Small intestine (tissue), 7 donors: ENCODE measurements around the gene LCE4A. TPM values are rescaled to one million over a fixed set of nuclear protein-coding genes. Genes with fewer than 3 reads are reported as not detected.

ENCODE experiments used
- DNase-seq, 2 donors: peaks; one replicate each; pipeline versions ENCODE4 v3.0.0 to v3.0.0-alpha.2; 2013
- FAIRE-seq: peaks from 2 replicates; lab custom pipeline; 2012; peaks lifted over from hg19 to GRCh38; lab: Jason Lieb, UNC
- H3K27ac ChIP-seq, 3 donors: one replicate each; pipeline ENCODE4 v1.5.1; 2013; ENCODE audit warnings: low read length in 2 of 3, mild to moderate bottlenecking in 2 of 3, control low read depth in 1 of 3, inconsistent platforms in 1 of 3, low read depth in 1 of 3, moderate library complexity in 1 of 3
- H3K27me3 ChIP-seq, 3 donors: one replicate each; pipeline ENCODE4 v1.6.1; 2013; ENCODE audit warnings: low read length in 3 of 3, inconsistent platforms in 1 of 3; ENCODE audit not compliant: control insufficient read depth in 3 of 3, insufficient read depth in 3 of 3
- H3K36me3 ChIP-seq, 3 donors: one replicate each; pipeline ENCODE4 v1.6.1; 2013; ENCODE audit warnings: low read length in 3 of 3, inconsistent platforms in 1 of 3, low read depth in 1 of 3, mild to moderate bottlenecking in 1 of 3, moderate library complexity in 1 of 3; ENCODE audit not compliant: control insufficient read depth in 3 of 3, insufficient read depth in 2 of 3
- H3K4me1 ChIP-seq, 3 donors: one replicate each; pipeline ENCODE4 v1.6.1; 2013; ENCODE audit warnings: low read length in 2 of 3, inconsistent platforms in 1 of 3, low read depth in 1 of 3, mild to moderate bottlenecking in 1 of 3, moderate library complexity in 1 of 3; ENCODE audit not compliant: control insufficient read depth in 3 of 3, insufficient read depth in 2 of 3
- H3K4me3 ChIP-seq, 3 donors: one replicate each; pipeline ENCODE4 v1.5.1; 2013; ENCODE audit warnings: low read length in 3 of 3, control low read depth in 1 of 3, inconsistent platforms in 1 of 3, low read depth in 1 of 3, mild to moderate bottlenecking in 1 of 3, moderate library complexity in 1 of 3
- H3K9me3 ChIP-seq, 2 donors: one replicate each; pipeline ENCODE4 v1.6.1; 2013; ENCODE audit warnings: low read depth in 1 of 2, low read length in 1 of 2; ENCODE audit not compliant: control insufficient read depth in 2 of 2, insufficient read depth in 1 of 2
- WGBS, 3 donors: extraction: QIAGEN DNeasy Blood & Tissue Kit; methylation state at CpG; one replicate each; pipeline ENCODE4 v1.1.7; 2013; 5-methylcytosine and 5-hydroxymethylcytosine counted together
- polyA plus RNA-seq, 4 donors: library from polyadenylated mRNA; stranded (reverse) in 3 of 4; unstranded in 1 of 4; fragments of 200-250 nt in 3 of 4; fragments of 120-200 nt in 1 of 4; gene quantifications; one replicate each; pipeline versions ENCODE4 v1.2.1 to v1.2.3, GENCODE V29; 2013
- donor health status: healthy with polysubstance abuse.
- donor health status: control.
- donor health status: control.
- donor health status: Bipolar disorder and iron deficiency.
- donor health status: healthy.

Gene LCE4A
- polyA plus RNA-seq, 4 donors = not detected

DNA sequence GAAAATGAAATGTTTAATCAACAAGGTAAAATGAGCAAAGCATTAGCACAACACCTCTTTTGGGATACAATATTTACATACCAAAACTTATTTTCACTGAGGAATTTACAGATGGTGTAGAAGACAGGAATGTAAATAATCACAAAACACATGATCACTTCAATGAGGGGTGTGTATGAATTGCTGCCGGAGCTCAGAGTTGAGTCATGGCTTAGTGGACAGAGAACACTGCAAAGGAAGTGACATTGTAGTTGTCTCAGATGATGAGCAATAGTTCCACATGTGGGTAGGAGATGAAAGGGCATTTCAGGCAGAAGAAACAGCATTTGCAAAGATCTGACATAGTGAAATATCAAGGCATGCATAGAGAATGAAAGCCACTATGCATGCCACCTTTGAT lies 44.3 kb downstream of the LCE4A start:
- Histone ChIP-seq H3K27me3 (peaks cover 0 to 3% (median 0%) of the 10 kb centered on the region in 3 donors), H3K36me3 (no peaks in the 10 kb centered on the region), H3K4me1 (no peaks in the 10 kb centered on the region), H3K9me3 (no peaks in the 10 kb centered on the region), H3K27ac (no peak overlapping the region), H3K4me3 (no peak overlapping the region)
- DNase-seq (no peak), FAIRE-seq (no peak)
- 6 to 27% (median 13%) methylated on average over 1 of the region's 1 CpG for WGBS, 3 donors

DNA sequence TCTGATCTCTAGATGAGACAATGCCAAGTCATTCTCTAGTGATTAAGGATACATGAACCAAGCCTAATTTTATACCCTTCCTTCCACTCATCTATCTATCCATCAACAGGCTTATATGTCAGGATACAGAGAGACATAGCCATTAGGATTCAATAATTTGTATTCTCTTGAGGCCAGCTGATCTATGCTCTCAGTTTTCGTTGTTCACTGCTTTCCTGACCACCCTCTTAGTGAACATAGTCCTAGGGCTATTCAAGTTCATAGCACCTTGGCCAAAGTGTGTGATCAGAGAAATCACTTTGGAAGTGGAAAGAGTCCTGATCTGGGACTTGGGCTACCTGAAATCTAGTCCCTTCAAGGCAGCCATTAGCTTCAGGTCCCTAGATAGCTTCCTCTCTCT lies 45.6 kb downstream of the LCE4A start:
- H3K9me3 ChIP-seq = no peaks in the 10 kb centered on the region
- H3K27me3 ChIP-seq = peaks cover 0 to 3% (median 0%) of the 10 kb centered on the region in 3 donors
- FAIRE-seq (no peak), DNase-seq (no peak)
- H3K27ac ChIP-seq = no peak overlapping the region
- H3K36me3 ChIP-seq = no peaks in the 10 kb centered on the region
- 4 to 34% (median 11%) methylated on average over 1 of the region's 1 CpG for WGBS, 3 donors
- H3K4me1 ChIP-seq = no peaks in the 10 kb centered on the region
- H3K4me3 ChIP-seq = no peak overlapping the region

DNA sequence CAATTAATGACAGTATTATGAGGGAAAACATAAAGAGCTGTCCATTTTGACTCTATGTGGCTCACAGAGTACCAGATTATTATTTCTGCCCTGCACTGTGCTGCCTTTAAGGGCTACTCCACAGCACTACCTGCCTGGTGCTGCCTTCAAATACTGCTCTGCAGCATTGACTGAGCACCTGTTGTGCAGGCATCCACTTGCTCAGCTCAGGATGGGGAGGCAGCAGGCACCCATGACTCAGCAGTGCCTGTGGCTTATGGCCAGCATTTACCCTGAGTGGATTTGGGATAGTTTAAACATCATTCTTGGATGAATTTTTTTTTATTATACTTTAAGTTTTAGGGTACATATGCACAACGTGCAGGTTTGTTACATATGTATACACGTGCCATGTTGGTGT lies 48.9 kb downstream of the LCE4A start:
- FAIRE-seq (no peak), DNase-seq (no peak)
- H3K27me3 ChIP-seq = peaks cover 0 to 3% (median 0%) of the 10 kb centered on the region in 3 donors
- no peak overlapping the region for H3K4me3 ChIP-seq
- no peaks in the 10 kb centered on the region for H3K9me3 ChIP-seq
- WGBS, 3 donors = 40 to 73% (median 70%) methylated on average over 1 to 2 of the region's 2 CpGs
- no peaks in the 10 kb centered on the region for H3K36me3 ChIP-seq
- H3K4me1 ChIP-seq = no peaks in the 10 kb centered on the region
- no peak overlapping the region for H3K27ac ChIP-seq

DNA sequence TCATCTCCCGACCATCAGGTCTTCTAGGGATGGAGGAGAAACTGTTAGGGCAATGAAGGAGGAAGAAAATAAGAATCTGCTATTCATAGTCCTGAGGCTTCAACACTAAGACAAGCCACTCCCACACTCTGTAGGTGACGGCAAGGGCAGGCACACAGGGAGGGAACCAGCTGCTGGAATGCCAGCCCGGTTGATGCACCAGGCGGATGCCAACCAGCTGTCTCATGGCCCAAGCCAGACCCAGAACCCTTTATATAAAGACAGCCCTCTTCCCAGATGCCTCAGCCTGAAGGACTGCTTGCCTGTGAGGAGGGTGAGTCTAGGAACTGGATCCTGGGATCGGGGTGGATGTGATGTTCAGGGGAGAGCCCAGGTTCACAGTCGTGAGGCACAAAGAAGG lies 49.8 kb downstream of the LCE4A start, which contains the start of gene KPRP:
Gene KPRP (plus strand): TSS at position 279 of the 400 bp plus-strand sequence. CDS start 1,564 bp downstream, outside the sequence.
- no peak for FAIRE-seq
- 55 to 77% (median 73%) methylated on average over 6 of the region's 6 CpGs for WGBS, 3 donors

DNA sequence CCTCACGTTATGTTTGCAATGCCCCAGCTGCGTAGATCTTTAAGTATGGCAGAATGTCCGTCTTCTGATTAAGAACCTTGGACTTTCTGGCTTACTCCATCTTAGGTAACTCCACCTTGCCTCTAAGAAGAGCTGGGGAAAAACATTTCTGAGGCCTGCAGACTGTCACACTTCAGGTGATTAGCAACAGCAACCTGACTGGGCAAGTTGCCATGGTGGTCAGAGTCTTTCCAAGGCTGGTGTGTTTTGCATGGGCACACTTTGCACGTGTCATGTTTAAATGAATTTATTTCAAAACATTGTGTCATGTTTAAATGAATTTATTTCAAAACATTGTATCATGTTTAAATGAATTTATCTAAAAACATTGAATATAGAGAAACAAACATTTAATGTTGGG lies 50.7 kb downstream of the LCE4A start:
- H3K27me3 ChIP-seq = no peaks in the 10 kb centered on the region
- H3K36me3 ChIP-seq = no peaks in the 10 kb centered on the region
- no peaks in the 10 kb centered on the region for H3K9me3 ChIP-seq
- no peak for FAIRE-seq
- WGBS, 3 donors = 63 to 80% (median 64%) methylated on average over 4 of the region's 4 CpGs
- no peak overlapping the region for H3K4me3 ChIP-seq
- DNase-seq = no peak
- H3K27ac ChIP-seq = no peak overlapping the region
- H3K4me1 ChIP-seq = no peaks in the 10 kb centered on the region

More for the DNA sequence above, 49.8 kb downstream of the LCE4A start, which contains the start of gene KPRP:
- Histone ChIP-seq H3K4me1 (no peaks in the 10 kb centered on the region), H3K4me3 (no peak within 1 kb of the TSS), H3K9me3 (no peaks in the 10 kb centered on the region), H3K27me3 (no peaks in the 10 kb centered on the region), H3K36me3 (no peaks in the 10 kb centered on the region), H3K27ac (no peak within 1 kb of the TSS)
- DNase-seq = no peak

Other genes with a start within 250 kb of the LCE4A start
- gene LCE5A, start 197.4 kb upstream of the LCE4A start, polyA plus RNA-seq = not detected
- under 1 TPM in 1 of 4 donors, not detected in 3; 0.57 TPM for gene CRCT1, start 193.7 kb upstream of the LCE4A start, polyA plus RNA-seq
- not detected for gene LCE3E, start 141.4 kb upstream of the LCE4A start, polyA plus RNA-seq
- under 1 TPM in 1 of 4 donors, not detected in 3; 0.24 TPM for gene LCE3D, start 127.6 kb upstream of the LCE4A start, polyA plus RNA-seq
- not detected for gene LCE3C, start 107.9 kb upstream of the LCE4A start, polyA plus RNA-seq
- not detected for gene LCE3B, start 94.3 kb upstream of the LCE4A start, polyA plus RNA-seq
- not detected for gene LCE3A, start 85.1 kb upstream of the LCE4A start, polyA plus RNA-seq
- gene LCE2D, start 44.8 kb upstream of the LCE4A start, polyA plus RNA-seq = not detected
- gene LCE2C, start 32.9 kb upstream of the LCE4A start, polyA plus RNA-seq = not detected
- gene LCE2B, start 22.0 kb upstream of the LCE4A start, polyA plus RNA-seq = not detected
- gene LCE2A, start 9.8 kb upstream of the LCE4A start, polyA plus RNA-seq = 1 to 10 TPM in 1 of 4 donors, under 1 TPM in 1, not detected in 2; 0.16 to 6.8 TPM
- not detected for gene KPRP, start 49.9 kb downstream of the LCE4A start, polyA plus RNA-seq
- gene LCE1F, start 67.0 kb downstream of the LCE4A start, polyA plus RNA-seq = not detected
- gene LCE1E, start 78.1 kb downstream of the LCE4A start, polyA plus RNA-seq = not detected
- gene LCE1D, start 88.6 kb downstream of the LCE4A start, polyA plus RNA-seq = not detected
- gene LCE1C, start 98.5 kb downstream of the LCE4A start, polyA plus RNA-seq = not detected
- gene LCE1B, start 103.8 kb downstream of the LCE4A start, polyA plus RNA-seq = not detected
- not detected for gene LCE1A, start 119.3 kb downstream of the LCE4A start, polyA plus RNA-seq
- not detected for gene LCE6A, start 134.7 kb downstream of the LCE4A start, polyA plus RNA-seq
- not detected for gene LCE7A, start 151.8 kb downstream of the LCE4A start, polyA plus RNA-seq
- gene SMCP, start 170.2 kb downstream of the LCE4A start, polyA plus RNA-seq = not detected
- under 1 TPM in 2 of 4 donors, not detected in 2; 0.03 to 0.45 TPM for gene IVL, start 200.4 kb downstream of the LCE4A start, polyA plus RNA-seq
- gene SPRR5, start 239.0 kb downstream of the LCE4A start, polyA plus RNA-seq = not detected